Measurements from ENCODE around the gene EMD.

DNA sequence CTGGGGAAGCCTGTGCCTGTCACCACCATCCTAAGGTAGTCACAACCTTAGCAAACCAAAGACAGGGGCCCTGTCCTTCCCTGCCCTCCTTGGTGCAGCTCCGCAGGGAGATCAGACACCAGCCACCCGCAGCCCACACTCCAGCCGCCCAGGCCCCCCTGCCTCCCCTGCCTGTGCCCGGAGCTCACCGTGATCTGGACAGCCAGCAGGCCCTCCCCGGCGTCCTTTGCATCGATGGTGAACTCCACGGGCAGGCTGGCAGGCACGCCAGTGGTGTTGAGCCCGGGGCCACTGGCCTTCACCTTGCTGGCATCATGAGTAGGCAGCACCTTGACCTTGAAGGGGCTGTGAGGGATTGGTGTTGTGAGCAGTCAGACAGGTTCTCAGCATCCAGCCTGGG is 21.1 kb upstream of the EMD start:
- TF ChIP-seq, protein P1, sequence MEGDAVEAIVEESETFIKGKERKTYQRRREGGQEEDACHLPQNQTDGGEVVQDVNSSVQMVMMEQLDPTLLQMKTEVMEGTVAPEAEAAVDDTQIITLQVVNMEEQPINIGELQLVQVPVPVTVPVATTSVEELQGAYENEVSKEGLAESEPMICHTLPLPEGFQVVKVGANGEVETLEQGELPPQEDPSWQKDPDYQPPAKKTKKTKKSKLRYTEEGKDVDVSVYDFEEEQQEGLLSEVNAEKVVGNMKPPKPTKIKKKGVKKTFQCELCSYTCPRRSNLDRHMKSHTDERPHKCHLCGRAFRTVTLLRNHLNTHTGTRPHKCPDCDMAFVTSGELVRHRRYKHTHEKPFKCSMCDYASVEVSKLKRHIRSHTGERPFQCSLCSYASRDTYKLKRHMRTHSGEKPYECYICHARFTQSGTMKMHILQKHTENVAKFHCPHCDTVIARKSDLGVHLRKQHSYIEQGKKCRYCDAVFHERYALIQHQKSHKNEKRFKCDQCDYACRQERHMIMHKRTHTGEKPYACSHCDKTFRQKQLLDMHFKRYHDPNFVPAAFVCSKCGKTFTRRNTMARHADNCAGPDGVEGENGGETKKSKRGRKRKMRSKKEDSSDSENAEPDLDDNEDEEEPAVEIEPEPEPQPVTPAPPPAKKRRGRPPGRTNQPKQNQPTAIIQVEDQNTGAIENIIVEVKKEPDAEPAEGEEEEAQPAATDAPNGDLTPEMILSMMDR (IDR thresholded peaks at IDR 0.05 in 2 of 3, conservative IDR thresholded peaks at IDR 0.05 in 1 of 3; ENCODE audit: control insufficient read depth in 2 of 3, extremely low read depth in 1 of 3, insufficient read depth in 1 of 3, low read depth in 3 of 3, low read length in 3 of 3): no peak
- TF ChIP-seq EZH2 (IDR thresholded peaks at IDR 0.05; ENCODE audit: borderline replicate concordance, control insufficient read depth, low read depth, low read length): no peak
